ENCODE results near the gene RASSF7. TPM values are rescaled to one million over a fixed set of nuclear protein-coding genes. Genes with fewer than 3 reads are reported as not detected.

Gene RASSF7
- total RNA-seq, 2 experiments from 2014 or later = 18.8 to 21.9 TPM

- Mint-ChIP-seq H3K4me3 (no peak overlapping the region), H3K9me3 (no peaks in the 10 kb centered on the region), H3K4me1 (ENCODE audit: low read depth) (peaks cover 10% of the 10 kb centered on the region), H3K36me3 (no peaks in the 10 kb centered on the region), H3K27me3 (peaks cover 5% of the 10 kb centered on the region), H3K27ac (no peak overlapping the region)
- POLR2A ChIA-PET = interaction anchor here (0.9 kb wide), 1 partner anchor 37 kb away, joined by 3 read pairs; no protein-coding TSS in a partner anchor
- DNase-seq = no peak
- CTCF ChIA-PET = interaction anchor here (0.6 to 5.2 kb wide), 9 partner anchors 9 to 168 kb away, joined by 3 to 129 read pairs (median 5); partner anchors contain the start of genes DEAF1, HRAS, PHRF1 and TMEM80
- intact Hi-C loops (cut with micrococcal nuclease) = loop anchor here (1.0 kb wide), 1 partner anchor 167 kb away; no protein-coding TSS in a partner anchor
Observed at GRCh38 chr11:555780-556661, 4.7 kb upstream of the RASSF7 start.

DNA sequence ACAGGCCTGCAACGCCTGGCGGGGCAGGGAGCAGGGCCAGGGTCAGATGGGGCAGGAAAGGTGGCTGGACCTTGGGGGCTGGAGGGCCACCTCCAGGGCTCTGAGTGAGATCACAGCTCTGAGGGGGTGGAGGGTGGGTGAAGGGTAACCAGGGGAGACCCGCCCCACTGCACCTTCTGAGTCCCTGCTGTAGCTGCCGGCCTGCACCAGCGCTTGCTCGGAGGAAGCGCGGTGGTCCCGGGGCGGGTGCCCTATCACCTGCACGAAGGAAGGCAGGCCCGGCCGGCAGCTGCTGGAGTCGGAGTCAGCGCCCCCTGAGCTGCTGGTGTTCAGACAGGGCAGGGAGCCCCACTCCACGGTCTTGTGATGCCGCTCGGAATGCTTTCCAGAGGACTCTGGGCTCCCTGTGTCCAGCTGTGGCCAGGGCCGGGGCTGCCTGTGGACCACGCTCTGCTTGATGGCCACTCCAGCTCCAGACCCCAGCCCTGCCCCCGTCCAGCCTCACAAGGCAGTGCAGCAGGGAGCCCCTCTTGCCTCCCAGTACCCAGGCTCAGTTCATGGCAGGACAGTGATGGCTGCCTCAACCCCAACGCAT lies 4.0 kb upstream of the RASSF7 start:
- Mint-ChIP-seq H3K36me3 (no peaks in the 10 kb centered on the region), H3K4me1 (ENCODE audit: low read depth) (peaks cover 14% of the 10 kb centered on the region), H3K27ac (no peak overlapping the region), H3K4me3 (no peak overlapping the region), H3K27me3 (peaks cover 5% of the 10 kb centered on the region), H3K9me3 (no peaks in the 10 kb centered on the region)
- intact Hi-C loops (cut with micrococcal nuclease) = no loop called here
- ChIA-PET CTCF (interaction anchor here (1.0 to 5.2 kb wide), 4 partner anchors 19 to 167 kb away, joined by 3 to 129 read pairs (median 10); partner anchors contain the start of genes DEAF1, PHRF1 and TMEM80), POLR2A (interaction anchor here (0.9 kb wide), 1 partner anchor 38 kb away, joined by 3 read pairs; no protein-coding TSS in a partner anchor)
- no peak for DNase-seq

- Mint-ChIP-seq H3K9me3 (no peaks in the 10 kb centered on the region), H3K27me3 (peaks cover 5% of the 10 kb centered on the region), H3K4me3 (no peak overlapping the region), H3K27ac (no peak overlapping the region), H3K4me1 (ENCODE audit: low read depth) (peaks cover 14% of the 10 kb centered on the region), H3K36me3 (no peaks in the 10 kb centered on the region)
- ChIA-PET POLR2A (no interaction called here), CTCF (interaction anchor here (1.6 to 5.2 kb wide), 2 partner anchors 30 to 166 kb away, joined by 4 to 129 read pairs; no protein-coding TSS in a partner anchor)
- no peak for DNase-seq
- intact Hi-C loops (cut with micrococcal nuclease) = no loop called here
Observed at GRCh38 chr11:557328-558132, 3.2 kb upstream of the RASSF7 start.

DNA sequence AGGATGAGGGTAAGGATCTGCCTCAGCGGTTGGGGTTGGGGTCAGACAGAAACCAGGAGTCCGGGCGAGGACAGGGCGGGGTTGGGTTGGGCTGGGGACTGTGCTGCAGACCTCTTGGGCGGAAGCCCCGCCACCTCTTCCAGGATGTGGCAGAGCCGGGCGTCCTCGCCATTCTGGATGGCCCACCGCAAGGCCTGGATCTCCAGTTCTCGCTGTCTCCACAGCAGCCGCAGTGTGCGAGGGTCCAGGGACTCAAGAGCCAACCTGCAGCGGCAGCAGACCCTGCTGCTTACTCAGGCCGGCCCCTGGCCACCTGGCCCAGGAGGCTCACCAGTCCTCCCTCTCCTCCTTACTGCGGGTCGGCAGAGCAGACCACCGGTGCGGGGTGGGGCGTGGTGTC lies 2.3 kb upstream of the RASSF7 start:
- CTCF ChIA-PET = no interaction called here
- intact Hi-C loops (cut with micrococcal nuclease) = no loop called here
- POLR2A ChIA-PET = no interaction called here

DNA sequence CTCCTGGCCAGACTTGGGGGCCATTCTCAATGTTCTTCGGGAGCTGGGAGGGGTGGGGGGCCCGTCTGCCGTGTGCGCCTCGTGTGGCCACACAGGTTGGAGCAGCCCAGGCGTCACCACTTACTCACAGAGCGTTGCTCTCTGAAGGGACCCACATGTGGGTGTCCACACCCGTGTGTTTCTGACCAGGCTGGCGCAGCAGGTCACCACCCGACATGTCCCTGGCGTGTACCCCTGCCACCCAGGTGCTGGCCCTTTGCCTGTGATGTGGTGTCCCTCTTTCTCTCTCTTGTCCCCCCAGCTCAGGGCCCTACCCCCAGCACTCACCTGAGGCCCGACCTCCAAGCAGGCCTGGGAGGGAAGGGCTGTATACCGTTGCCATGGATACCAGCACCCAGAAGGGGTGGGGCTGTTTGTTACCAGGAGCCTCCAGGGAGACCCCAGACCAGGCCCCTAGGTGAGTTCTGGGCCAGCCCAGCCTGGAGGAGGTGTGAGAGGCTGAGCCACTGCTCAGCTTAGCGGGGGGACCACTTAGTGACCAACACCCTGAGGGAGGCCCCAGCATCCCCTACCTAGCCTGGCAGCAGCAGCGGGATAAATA lies 1.6 kb upstream of the RASSF7 start:
- Mint-ChIP-seq H3K27me3 (peaks cover 5% of the 10 kb centered on the region), H3K27ac (no peak overlapping the region), H3K4me1 (ENCODE audit: low read depth) (peaks cover 14% of the 10 kb centered on the region), H3K4me3 (no peak overlapping the region), H3K9me3 (no peaks in the 10 kb centered on the region), H3K36me3 (peaks cover 2% of the 10 kb centered on the region)
- ChIA-PET POLR2A (interaction anchor here (1.1 kb wide), 1 partner anchor 23 kb away, joined by 4 read pairs; the partner anchor contains the start of gene HRAS), CTCF (interaction anchor here (1.0 to 1.7 kb wide), 4 partner anchors 17 to 164 kb away, joined by 3 to 7 read pairs (median 4); no protein-coding TSS in a partner anchor)
- intact Hi-C loops (cut with micrococcal nuclease) = no loop called here
- no peak for DNase-seq

More for the DNA sequence above, 2.3 kb upstream of the RASSF7 start:
- Mint-ChIP-seq H3K9me3 (no peaks in the 10 kb centered on the region), H3K27ac (no peak overlapping the region), H3K36me3 (peaks cover under 1% of the 10 kb centered on the region), H3K4me3 (no peak overlapping the region), H3K27me3 (peaks cover 5% of the 10 kb centered on the region), H3K4me1 (ENCODE audit: low read depth) (peaks cover 14% of the 10 kb centered on the region)
- no peak for DNase-seq

DNA sequence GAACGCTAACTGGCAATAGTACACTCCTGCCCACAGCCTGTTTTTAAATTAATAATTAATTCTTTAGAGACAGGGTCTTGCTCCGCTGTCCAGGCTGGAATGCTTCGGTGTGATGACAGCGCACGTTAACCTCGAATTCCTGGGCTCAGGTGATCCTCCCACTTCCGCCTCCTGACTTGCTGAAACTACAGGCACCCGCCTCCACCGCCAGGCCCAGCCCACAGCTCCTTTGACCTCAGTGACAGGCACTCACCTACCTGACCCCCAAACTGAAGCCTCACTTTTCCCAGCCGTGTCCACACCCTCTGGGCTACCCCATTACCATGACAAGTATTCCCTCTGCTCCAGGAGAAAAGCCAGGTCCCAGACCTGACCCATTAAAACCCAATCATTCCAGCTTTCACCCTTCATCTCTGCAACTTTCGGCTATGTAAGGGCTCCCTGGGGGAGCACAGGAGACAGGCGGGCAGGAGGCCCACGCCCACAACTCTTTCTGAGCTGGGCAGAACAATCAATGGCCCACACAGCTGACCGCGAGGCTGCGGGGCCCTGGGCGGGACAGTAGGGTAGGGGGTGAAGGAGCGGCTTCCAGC lies 962 bp upstream of the RASSF7 start:
- peak overlapping the region; percentile 67 for H3K27ac Mint-ChIP-seq
- peaks cover 2% of the 10 kb centered on the region for H3K36me3 Mint-ChIP-seq
- ChIA-PET POLR2A (interaction anchor here (1.1 kb wide), 1 partner anchor 24 kb away, joined by 4 read pairs; the partner anchor contains the start of gene HRAS), CTCF (interaction anchor here (0.6 to 1.7 kb wide), 5 partner anchors 16 to 164 kb away, joined by 3 to 7 read pairs (median 4); no protein-coding TSS in a partner anchor)
- intact Hi-C loops (cut with micrococcal nuclease) = loop anchor here (1.0 to 2.0 kb wide), 3 partner anchors 8 to 23 kb away; partner anchors contain the start of genes LRRC56 and PHRF1
- no peak for DNase-seq
- peak overlapping the region; percentile 60 for H3K4me3 Mint-ChIP-seq
- no peaks in the 10 kb centered on the region for H3K9me3 Mint-ChIP-seq
- H3K27me3 Mint-ChIP-seq = peaks cover 5% of the 10 kb centered on the region
- H3K4me1 Mint-ChIP-seq (ENCODE audit: low read depth) = peaks cover 14% of the 10 kb centered on the region

- Mint-ChIP-seq H3K27ac (peak overlapping the region; percentile 64), H3K27me3 (peaks cover 4% of the 10 kb centered on the region), H3K9me3 (no peaks in the 10 kb centered on the region), H3K4me3 (peak overlapping the region; percentile 90), H3K4me1 (ENCODE audit: low read depth) (peaks cover 14% of the 10 kb centered on the region), H3K36me3 (peaks cover 2% of the 10 kb centered on the region)
- CTCF ChIA-PET = interaction anchor here (0.6 kb wide), 1 partner anchor 186 kb away, joined by 3 read pairs; the partner anchor contains the start of gene TALDO1
- intact Hi-C loops (cut with micrococcal nuclease) = loop anchor here (2.0 kb wide), 1 partner anchor 25 kb away; the partner anchor contains the start of gene LRRC56
- POLR2A ChIA-PET = interaction anchor here (0.5 to 0.8 kb wide), 2 partner anchors 15 to 98 kb away, joined by 3 read pairs; partner anchors contain the start of gene PHRF1
- DNase-seq = peak; percentile 44
Observed at GRCh38 chr11:561148-562003, 606 bp downstream of the RASSF7 start.

GRCh38 chr11:562046-562645 lies 1.4 kb downstream of the RASSF7 start:
- ChIA-PET POLR2A (interaction anchor here (0.8 kb wide), 1 partner anchor 14 kb away, joined by 3 read pairs; the partner anchor contains the start of gene PHRF1), CTCF (interaction anchor here (0.6 kb wide), 1 partner anchor 185 kb away, joined by 3 read pairs; the partner anchor contains the start of gene TALDO1)
- H3K27me3 Mint-ChIP-seq = peaks cover 2% of the 10 kb centered on the region
- intact Hi-C loops (cut with micrococcal nuclease) = no loop called here
- peaks cover 12% of the 10 kb centered on the region for H3K4me1 Mint-ChIP-seq (ENCODE audit: low read depth)
- DNase-seq = no peak
- H3K9me3 Mint-ChIP-seq = no peaks in the 10 kb centered on the region
- H3K4me3 Mint-ChIP-seq = peak overlapping the region; percentile 90
- H3K36me3 Mint-ChIP-seq = peaks cover 3% of the 10 kb centered on the region
- no peak overlapping the region for H3K27ac Mint-ChIP-seq

- H3K9me3 Mint-ChIP-seq = no peaks in the 10 kb centered on the region
- no peak for DNase-seq
- CTCF ChIA-PET = interaction anchor here (1.1 to 1.6 kb wide), 2 partner anchors 9 to 44 kb away, joined by 3 to 9 read pairs; no protein-coding TSS in a partner anchor
- intact Hi-C loops (cut with micrococcal nuclease) = no loop called here
- H3K4me3 Mint-ChIP-seq = no peak overlapping the region
- H3K27me3 Mint-ChIP-seq = no peaks in the 10 kb centered on the region
- H3K36me3 Mint-ChIP-seq = peaks cover 4% of the 10 kb centered on the region
- H3K27ac Mint-ChIP-seq = no peak overlapping the region
- peaks cover 14% of the 10 kb centered on the region for H3K4me1 Mint-ChIP-seq (ENCODE audit: low read depth)
- POLR2A ChIA-PET = interaction anchor here (1.1 kb wide), 1 partner anchor 13 kb away, joined by 4 read pairs; the partner anchor contains the start of gene PHRF1
Observed at GRCh38 chr11:563066-563811, 2.5 kb downstream of the RASSF7 start.

Data from activated CD4-positive, alpha-beta memory T cell treated with anti-CD3 and anti-CD28 coated beads for 36 hours (primary cell).